A673 (cell line): Measurements from ENCODE around the gene AGO3. TPM values are rescaled to one million over a fixed set of nuclear protein-coding genes. Genes with fewer than 3 reads are reported as not detected.

Experiments used
- Bru-seq: library from RNA; stranded (reverse); fragments of 400-500 nt; gene quantifications from one replicate; lab custom pipeline; 2021; lab: Mats Ljungman, UMichigan
- BruChase-seq, 2 experiments: library from RNA; stranded (reverse); fragments of 400-500 nt; gene quantifications; one replicate each; lab custom pipeline; 2021; lab: Mats Ljungman, UMichigan
- BruUV-seq: library from RNA; stranded (reverse); fragments of 400-500 nt; replicated peaks from 2 replicates; lab custom pipeline; 2021; lab: Mats Ljungman, UMichigan
- CTCF ChIA-PET: fragments of 300-600 bp; sonication (Branson Sonifier 250); formaldehyde crosslinking; loops from one replicate; lab custom pipeline; 2022; ENCODE audit warnings: antibody characterized with exemption; lab: Charles Lee
- POLR2A ChIA-PET: fragments of 300-600 bp; sonication (Branson Sonifier 250); formaldehyde crosslinking; loops from one replicate; lab custom pipeline; 2022; ENCODE audit warnings: antibody characterized with exemption; ENCODE audit not compliant: low non-redundant PET; lab: Charles Lee
- DNase-seq: peaks from one replicate; pipeline ENCODE4 v3.0.0-alpha.2; 2015; ENCODE audit warnings: low spot score
- H3K27ac ChIP-seq: fragments of 200-600 bp; sonication (generic); 2 replicates; pipeline ENCODE4 v1.5.1; 2016; ENCODE audit warnings: mixed run types, low read depth, mild to moderate bottlenecking, mixed read lengths, antibody characterized with exemption, low read length; ENCODE audit not compliant: poor library complexity, severe bottlenecking
- H3K27me3 ChIP-seq: fragments of 200-600 bp; sonication (generic); replicated peaks from 2 replicates; pipeline ENCODE4 v1.6.1; 2017; ENCODE audit warnings: mixed run types, low read depth, mild to moderate bottlenecking, mixed read lengths, antibody characterized with exemption, low read length; ENCODE audit not compliant: insufficient read depth, poor library complexity
- H3K36me3 ChIP-seq: fragments of 200-600 bp; sonication (generic); 2 replicates; pipeline ENCODE4 v1.6.1; 2016; ENCODE audit warnings: mixed run types, mild to moderate bottlenecking, mixed read lengths, antibody characterized with exemption, low read length; ENCODE audit not compliant: insufficient read depth, poor library complexity, severe bottlenecking
- H3K4me1 ChIP-seq: fragments of 200-600 bp; sonication (generic); 2 replicates; pipeline ENCODE4 v1.6.1; 2017; ENCODE audit warnings: mixed run types, mild to moderate bottlenecking, mixed read lengths, antibody characterized with exemption, low read length; ENCODE audit not compliant: insufficient read depth, poor library complexity, severe bottlenecking
- H3K4me3 ChIP-seq: fragments of 200-600 bp; sonication (generic); 2 replicates; pipeline ENCODE4 v1.5.1; 2016; ENCODE audit warnings: low read depth, mixed run types, mild to moderate bottlenecking, mixed read lengths, low read length; ENCODE audit not compliant: poor library complexity, severe bottlenecking
- H3K9me3 ChIP-seq: fragments of 200-600 bp; sonication (generic); 2 replicates; pipeline ENCODE4 v1.6.1; 2016; ENCODE audit warnings: mixed run types, low read depth, mild to moderate bottlenecking, mixed read lengths, antibody characterized with exemption, low read length; ENCODE audit not compliant: poor library complexity, severe bottlenecking
- CTCF ChIP-seq: fragments of 300-800, 200-600 bp; sonication (generic); conservative IDR thresholded peaks from 2 replicates; pipeline ENCODE4 v1.5.1; 2017; ENCODE audit warnings: low read depth, mild to moderate bottlenecking, antibody characterized with exemption, low read length, moderate library complexity, mixed read lengths
- EZH2 ChIP-seq: fragments of 200-600 bp; sonication (generic); IDR thresholded peaks from 2 replicates; pipeline ENCODE4 v1.6.1; 2017; ENCODE audit warnings: borderline replicate concordance, low read depth, mild to moderate bottlenecking, mixed read lengths, antibody characterized with exemption, low read length; ENCODE audit not compliant: poor library complexity, severe bottlenecking
- intact Hi-C: fragments of 100-400 bp; cut with micrococcal nuclease; formaldehyde crosslinking; loops from one replicate; pipeline ENCODE4 v1.10.0; 2022; ENCODE audit not compliant: unreplicated experiment
- long read RNA-seq: library from polyadenylated mRNA; stranded (forward); transcript quantifications from one replicate; pipeline ENCODE4 v2.0.0, GENCODE V29; 2022
- total RNA-seq: library from RNA; stranded (reverse); gene quantifications from 2 replicates; pipeline ENCODE4 v1.2.3, GENCODE V29; 2021

The AGO3 gene
- 44.2 and 46.8 TPM in 2 replicates for total RNA-seq
- Bru-seq, nascent RNA, result percentile 82 among the genes with signal in this experiment
- percentile 85 among the genes with signal in this experiment for BruChase-seq, experiment 1, labeled RNA remaining after a 2-hour chase
- percentile 88 among the genes with signal in this experiment for BruChase-seq, experiment 2, labeled RNA remaining after a 6-hour chase
- long read RNA-seq, full-length matches to known transcripts, result 20 of 44 reads
- long read RNA-seq, partial matches to known transcripts, result 8 of 44 reads
- long read RNA-seq, other reads (novel, unspliced or antisense), result 16 of 44 reads

GRCh38 chr1:35930593-35931445 is at the start of gene AGO3:
TSS of gene AGO3 (plus strand) at chr1:35931105. CDS start at chr1:35931427, 322 bp downstream.
- BruUV-seq, result no TSS peak
- no peak for TF ChIP-seq CTCF
- TF ChIP-seq EZH2, result no peak
- Histone ChIP-seq H3K27me3 (no peaks in the 10 kb centered on the region), H3K9me3 (no peaks in the 10 kb centered on the region), H3K4me3 (peak within 1 kb of the TSS; percentile 88), H3K27ac (peak within 1 kb of the TSS; percentile 95), H3K4me1 (peaks cover 30% of the 10 kb centered on the region), H3K36me3 (no peaks in the 10 kb centered on the region)
- POLR2A ChIA-PET, result no interaction called here
- intact Hi-C loops, result no loop called here
- DNase-seq, result peak; percentile 96
- CTCF ChIA-PET, result interaction anchor here (1.4 kb wide), 1 partner anchor 48 kb away, joined by 3 read pairs; the partner anchor contains the start of gene AGO1

GRCh38 chr1:35881850-35882273 is 49.0 kb upstream of the AGO3 start:
- TF ChIP-seq EZH2 (no peak), CTCF (no peak)
- CTCF ChIA-PET, result no interaction called here
- DNase-seq, result no peak
- POLR2A ChIA-PET, result no interaction called here
- no TSS peak for BruUV-seq
- Histone ChIP-seq H3K9me3 (no peaks in the 10 kb centered on the region), H3K27me3 (no peaks in the 10 kb centered on the region), H3K4me1 (peaks cover 22% of the 10 kb centered on the region), H3K27ac (no peak overlapping the region), H3K4me3 (no peak overlapping the region), H3K36me3 (no peaks in the 10 kb centered on the region)
- intact Hi-C loops, result no loop called here

- H3K4me1 ChIP-seq, result peaks cover 22% of the 10 kb centered on the region
- no peaks in the 10 kb centered on the region for H3K27me3 ChIP-seq
- intact Hi-C loops, result no loop called here
- TF ChIP-seq EZH2 (no peak), CTCF (no peak)
- peak overlapping the region; percentile 93 for H3K4me3 ChIP-seq
- no peak for DNase-seq
- no peak overlapping the region for H3K27ac ChIP-seq
- H3K36me3 ChIP-seq, result no peaks in the 10 kb centered on the region
- CTCF ChIA-PET, result interaction anchor here (0.8 kb wide), 2 partner anchors 11 to 15 kb away, joined by 3 to 7 read pairs; no protein-coding TSS in a partner anchor
- BruUV-seq, result no TSS peak
- H3K9me3 ChIP-seq, result no peaks in the 10 kb centered on the region
- POLR2A ChIA-PET, result no interaction called here
Measured at GRCh38 chr1:35882586-35882944, 48.3 kb upstream of the AGO3 start.
